ENCODE data around the gene C1QL3.

Gene C1QL3

GRCh38 chr10:16493884-16494536, 27.7 kb downstream of the C1QL3 start:
- no peak for DNase-seq (ENCODE audit: low spot score)

DNA sequence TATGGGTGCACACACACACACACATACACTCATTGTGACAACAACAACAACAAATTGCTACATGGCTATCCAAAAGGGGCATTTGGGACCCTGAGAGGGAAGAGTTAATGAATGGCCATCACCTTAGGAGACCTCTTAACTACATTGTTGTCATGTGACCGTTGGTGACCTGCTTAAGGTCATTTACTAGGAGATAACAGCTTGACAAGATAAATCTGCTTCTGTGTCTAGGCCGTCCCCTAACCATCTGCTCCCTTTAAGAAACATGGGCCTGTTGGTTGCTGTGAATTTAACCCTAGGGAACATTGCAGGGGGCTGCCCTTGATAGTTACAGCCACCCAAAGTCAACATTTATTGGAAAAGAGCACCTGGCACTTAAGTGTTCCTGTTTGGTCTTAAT, 29.7 kb downstream of the C1QL3 start:
- DNase-seq (ENCODE audit: low spot score) = no peak

DNA sequence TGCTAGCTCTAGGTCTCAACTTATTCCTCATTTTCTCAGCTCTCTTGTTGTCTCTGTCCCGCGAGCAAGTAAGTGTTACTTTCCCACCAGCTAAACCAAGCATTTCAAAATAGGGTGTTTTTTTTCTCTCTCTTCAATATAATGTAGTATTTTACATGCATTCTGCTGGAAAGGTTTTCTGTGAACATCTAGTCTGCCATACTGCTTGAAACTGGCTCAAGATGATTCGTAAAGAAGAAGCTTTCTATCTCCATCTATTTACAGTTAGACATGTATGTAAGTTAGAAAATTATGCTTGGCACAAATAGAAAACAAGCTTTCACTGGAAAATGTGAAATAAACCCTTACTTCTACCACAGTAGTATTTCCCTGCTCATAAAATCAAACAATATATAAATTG, 31.2 kb downstream of the C1QL3 start:
- DNase-seq (ENCODE audit: low spot score) = no peak

- DNase-seq (ENCODE audit: low spot score) = no peak
These were observed 38.3 kb downstream of the C1QL3 start for GRCh38 chr10:16483241-16483917.

DNA sequence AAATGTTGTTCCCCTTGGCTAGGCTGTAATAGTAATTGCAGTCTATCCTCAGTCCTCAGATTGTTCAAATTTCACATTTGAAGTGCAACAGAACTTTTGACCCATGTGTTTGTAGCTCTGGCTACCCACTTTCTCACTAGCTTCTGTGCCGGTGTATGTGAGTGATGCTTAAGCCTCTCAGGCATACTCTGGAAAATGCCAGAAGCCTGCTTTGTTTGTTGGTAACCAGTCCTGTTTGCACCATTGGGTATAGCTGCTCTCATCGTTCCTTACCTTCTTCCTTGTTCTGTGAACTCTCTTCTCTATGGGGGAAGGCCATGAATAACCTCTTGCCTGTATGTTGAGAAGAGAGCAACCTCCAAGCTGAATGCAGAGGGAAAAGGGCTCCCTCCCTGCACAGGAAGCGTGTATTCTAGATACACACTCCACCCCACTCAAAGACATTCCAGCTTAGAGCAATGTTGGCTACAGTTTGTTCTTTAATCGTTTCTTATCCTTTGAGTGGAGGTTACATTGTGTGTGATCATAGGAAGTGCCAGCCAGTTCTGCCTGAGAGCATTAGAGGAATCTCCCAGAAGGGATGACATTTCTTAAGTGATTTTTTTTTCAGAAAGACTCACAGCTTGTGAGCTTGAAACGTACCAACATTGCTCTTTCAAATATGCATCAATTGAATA, 40.5 kb downstream of the C1QL3 start:
- no peak for DNase-seq (ENCODE audit: low spot score)

DNA sequence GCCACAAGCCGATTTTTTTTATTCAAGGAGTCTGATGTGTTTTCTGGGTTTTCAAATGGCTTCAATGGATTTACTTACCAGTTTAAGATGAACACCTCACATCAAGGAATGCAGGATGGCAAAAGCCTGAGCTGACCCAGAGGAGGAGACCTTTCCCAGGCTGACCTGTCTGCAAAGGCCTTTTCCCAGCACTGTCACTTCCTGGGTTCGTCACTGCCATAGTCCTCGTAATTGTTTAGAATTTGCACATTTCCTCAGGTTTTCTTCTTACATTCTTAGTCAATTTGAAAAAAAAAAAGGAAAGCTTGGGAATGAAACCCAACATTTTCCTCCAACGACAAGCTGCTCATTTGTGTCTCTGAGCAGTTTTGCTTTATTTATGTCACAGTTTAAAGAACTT, 42.9 kb downstream of the C1QL3 start:
- DNase-seq (ENCODE audit: low spot score) = no peak

GRCh38 chr10:16477757-16478156, 43.9 kb downstream of the C1QL3 start:
- DNase-seq (ENCODE audit: low spot score) = no peak

DNA sequence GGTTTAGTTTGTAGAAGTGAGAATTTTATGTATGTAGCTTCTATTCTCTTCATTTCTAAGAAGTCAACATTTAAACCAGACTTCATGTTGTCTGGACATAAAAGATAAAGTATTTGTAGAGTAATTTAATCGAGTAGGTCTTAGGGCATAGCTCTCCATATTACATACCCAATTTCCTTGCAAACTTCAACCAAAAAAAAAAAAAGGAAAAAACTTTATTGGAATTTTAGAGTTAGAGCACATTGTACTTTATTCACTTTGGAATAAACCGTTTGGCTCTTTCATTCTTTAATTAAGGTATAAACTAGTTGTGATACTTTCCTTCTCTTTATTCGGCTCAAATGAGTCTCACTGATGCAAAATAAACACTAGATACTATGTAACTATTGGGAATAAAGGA, 48.9 kb downstream of the C1QL3 start:
- no peak for DNase-seq (ENCODE audit: low spot score)

GRCh38 chr10:16470747-16471146, 50.9 kb downstream of the C1QL3 start:
- DNase-seq (ENCODE audit: low spot score) = no peak

- no peak for DNase-seq (ENCODE audit: low spot score)
These were observed 55.7 kb downstream of the C1QL3 start for GRCh38 chr10:16466001-16466400.
